ENCODE data around the gene PGM1.

DNA sequence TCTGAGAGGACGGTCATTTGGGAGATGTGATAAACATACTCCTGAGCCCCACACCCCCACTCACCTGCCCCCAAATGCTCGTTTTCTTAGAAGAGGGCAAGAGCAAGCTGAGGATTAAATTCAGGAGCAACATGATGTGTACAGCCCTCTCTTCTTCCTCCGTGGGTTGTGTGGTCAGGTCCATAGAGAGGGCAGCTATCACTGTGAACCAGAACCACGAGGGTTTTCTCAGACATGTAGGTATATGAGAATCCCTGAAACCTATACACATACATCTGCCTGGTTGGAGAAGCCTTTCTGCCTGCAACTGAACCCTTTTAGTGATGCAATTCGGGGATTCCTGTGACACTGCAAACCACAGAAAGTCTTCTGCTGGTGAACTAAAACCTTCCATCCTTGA, 38.9 kb downstream of the PGM1 start:
- TF ChIP-seq POLR2A (IDR thresholded peaks at IDR 0.05; ENCODE audit: low read depth, low read length) (no peak), RCOR1 (IDR thresholded peaks at IDR 0.05; ENCODE audit: insufficient replicate concordance, low read length) (no peak), BHLHE40 (IDR thresholded peaks at IDR 0.05; ENCODE audit: low read depth, low read length) (no peak)
- TF ChIP-seq, protein P1, sequence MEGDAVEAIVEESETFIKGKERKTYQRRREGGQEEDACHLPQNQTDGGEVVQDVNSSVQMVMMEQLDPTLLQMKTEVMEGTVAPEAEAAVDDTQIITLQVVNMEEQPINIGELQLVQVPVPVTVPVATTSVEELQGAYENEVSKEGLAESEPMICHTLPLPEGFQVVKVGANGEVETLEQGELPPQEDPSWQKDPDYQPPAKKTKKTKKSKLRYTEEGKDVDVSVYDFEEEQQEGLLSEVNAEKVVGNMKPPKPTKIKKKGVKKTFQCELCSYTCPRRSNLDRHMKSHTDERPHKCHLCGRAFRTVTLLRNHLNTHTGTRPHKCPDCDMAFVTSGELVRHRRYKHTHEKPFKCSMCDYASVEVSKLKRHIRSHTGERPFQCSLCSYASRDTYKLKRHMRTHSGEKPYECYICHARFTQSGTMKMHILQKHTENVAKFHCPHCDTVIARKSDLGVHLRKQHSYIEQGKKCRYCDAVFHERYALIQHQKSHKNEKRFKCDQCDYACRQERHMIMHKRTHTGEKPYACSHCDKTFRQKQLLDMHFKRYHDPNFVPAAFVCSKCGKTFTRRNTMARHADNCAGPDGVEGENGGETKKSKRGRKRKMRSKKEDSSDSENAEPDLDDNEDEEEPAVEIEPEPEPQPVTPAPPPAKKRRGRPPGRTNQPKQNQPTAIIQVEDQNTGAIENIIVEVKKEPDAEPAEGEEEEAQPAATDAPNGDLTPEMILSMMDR (conservative IDR thresholded peaks at IDR 0.05; ENCODE audit: low read depth, low read length): no peak
- TF ChIP-seq, protein P2, sequence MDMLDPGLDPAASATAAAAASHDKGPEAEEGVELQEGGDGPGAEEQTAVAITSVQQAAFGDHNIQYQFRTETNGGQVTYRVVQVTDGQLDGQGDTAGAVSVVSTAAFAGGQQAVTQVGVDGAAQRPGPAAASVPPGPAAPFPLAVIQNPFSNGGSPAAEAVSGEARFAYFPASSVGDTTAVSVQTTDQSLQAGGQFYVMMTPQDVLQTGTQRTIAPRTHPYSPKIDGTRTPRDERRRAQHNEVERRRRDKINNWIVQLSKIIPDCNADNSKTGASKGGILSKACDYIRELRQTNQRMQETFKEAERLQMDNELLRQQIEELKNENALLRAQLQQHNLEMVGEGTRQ (IDR thresholded peaks at IDR 0.05; ENCODE audit: low read depth, low read length): no peak

Data from IMR-90 (cell line).